Breast epithelium (tissue), 4 donors: ENCODE results near the gene ARHGAP45. TPM values are rescaled to one million over a fixed set of nuclear protein-coding genes. Genes with fewer than 3 reads are reported as not detected.
A peak's percentile ranks its signal among the peaks of the same experiment; 100 is the strongest.

Source experiments
- DNase-seq, 2 donors: peaks; one replicate each; pipeline ENCODE4 v3.0.0-alpha.2; 2019; ENCODE audit warnings: low spot score in 2 of 2
- H3K27ac ChIP-seq, 2 donors: fragments of 200-600 bp; sonication (generic) in 1 of 2; one replicate each; pipeline ENCODE4 v1.5.1; 2016 to 2019; ENCODE audit warnings: mild to moderate bottlenecking in 1 of 2
- H3K27me3 ChIP-seq, 2 donors: fragments of 200-600 bp; sonication (generic) in 1 of 2; one replicate each; pipeline versions ENCODE4 v1.5.1 to v1.6.0; 2017 to 2019; ENCODE audit warnings: control low read depth in 1 of 2, mild to moderate bottlenecking in 1 of 2
- H3K36me3 ChIP-seq: fragments of 200-600 bp; one replicate; pipeline ENCODE4 v1.5.1; 2019
- H3K4me1 ChIP-seq, 2 donors: fragments of 200-600 bp; sonication (generic); one replicate each; pipeline ENCODE4 v1.5.1; 2016 to 2019; ENCODE audit warnings: control low read depth in 1 of 2
- H3K4me3 ChIP-seq, 3 donors: fragments of 200-600 bp; sonication (generic); 1 replicate in 2 of 3; 2 replicates in 1 of 3; pipeline ENCODE4 v1.5.1; 2016 to 2019; ENCODE audit warnings: mild to moderate bottlenecking in 3 of 3, moderate library complexity in 2 of 3
- H3K9me3 ChIP-seq, 2 donors: fragments of 200-600 bp; sonication (generic) in 1 of 2; one replicate each; pipeline ENCODE4 v1.5.1; 2016 to 2019; ENCODE audit warnings: control low read depth in 1 of 2
- CTCF ChIP-seq, 3 donors: fragments of 450-650 bp; IDR thresholded peaks; one replicate each; pipeline ENCODE4 v1.5.1; 2016 to 2017; ENCODE audit warnings: antibody characterized with exemption in 3 of 3, mild to moderate bottlenecking in 3 of 3, moderate library complexity in 3 of 3
- POLR2A ChIP-seq: fragments of 450-650 bp; IDR thresholded peaks from one replicate; pipeline ENCODE4 v1.6.1; 2016; ENCODE audit warnings: antibody characterized with exemption, mild to moderate bottlenecking, moderate library complexity
- POLR2AphosphoS5 ChIP-seq, 3 donors: sonication (generic); formaldehyde crosslinking; IDR thresholded peaks; one replicate each; pipeline ENCODE4 v1.6.1; 2017; ENCODE audit warnings: antibody characterized with exemption in 3 of 3
- intact Hi-C: fragments of 100-400 bp; cut with DNase I; formaldehyde crosslinking; loops from one replicate; pipeline ENCODE4 v1.15.1; 2023; ENCODE audit warnings: low total_unique reads
- total RNA-seq, 3 donors: library from RNA; depleted of rRNA; stranded (reverse); fragments of >200 nt; gene quantifications; one replicate each; pipeline ENCODE4 v1.1.0, GENCODE V29; 2016

ARHGAP45 gene
- total RNA-seq, 3 donors from 2014 or later, result 18.7 to 43.2 (median 23.9) TPM

DNA sequence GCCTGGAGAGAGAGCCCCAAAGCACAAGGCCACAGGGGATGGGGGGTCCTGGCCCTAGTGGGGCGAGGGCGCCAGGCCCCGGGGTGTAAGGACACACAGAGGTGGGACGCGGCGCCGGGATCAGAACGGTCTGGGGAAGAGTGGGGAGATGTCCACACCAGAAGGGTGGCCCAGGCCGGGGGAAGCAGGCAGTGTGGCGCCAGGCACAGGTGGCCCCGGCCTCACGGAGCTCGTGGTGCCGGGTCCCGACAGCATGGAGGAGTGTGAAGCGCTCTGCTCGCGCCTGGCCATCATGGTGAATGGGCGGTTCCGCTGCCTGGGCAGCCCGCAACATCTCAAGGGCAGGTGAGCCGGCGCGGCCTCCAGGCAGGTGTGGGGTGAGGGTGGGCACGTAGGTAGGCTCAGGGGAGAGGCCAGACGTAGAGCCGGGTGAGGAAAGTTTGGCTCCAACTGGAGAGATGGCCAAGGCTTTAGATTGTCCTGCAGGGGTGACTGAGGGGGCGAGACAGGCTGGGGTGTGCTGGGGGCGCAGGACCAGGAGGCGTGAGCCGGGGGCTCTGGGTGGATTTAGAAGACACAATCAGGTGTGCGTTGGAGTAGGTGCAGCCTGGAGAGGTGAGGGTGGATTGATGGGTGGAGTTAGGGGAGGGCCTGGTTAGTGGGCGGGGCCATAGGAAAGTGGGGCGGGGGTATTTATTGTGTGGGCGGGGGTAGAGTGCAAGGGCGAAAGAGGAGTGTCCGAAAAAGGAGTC is 2.9 kb upstream of the ARHGAP45 start:
- peaks cover 2 to 36% of the 10 kb centered on the region in 2 donors for H3K27me3 ChIP-seq
- intact Hi-C loops, result no loop called here

GRCh38 chr19:1064661-1065605 is 2.0 kb upstream of the ARHGAP45 start:
- no peak for DNase-seq
- Histone ChIP-seq H3K4me1 (peaks cover 9 to 19% of the 10 kb centered on the region in 2 donors), H3K27ac (no peak overlapping the region), H3K4me3 (peak overlapping the region in 1 of 3 donors; percentile 34), H3K9me3 (peaks cover 0 to 3% of the 10 kb centered on the region in 2 donors), H3K27me3 (peaks cover 5 to 43% of the 10 kb centered on the region in 2 donors), H3K36me3 (no peaks in the 10 kb centered on the region)
- peak; percentile 75 to 85 (median 76) for TF ChIP-seq CTCF (IDR thresholded peaks at IDR 0.05)
- TF ChIP-seq POLR2A, result no peak
- no peak for TF ChIP-seq POLR2AphosphoS5 (IDR thresholded peaks at IDR 0.05)
- intact Hi-C loops, result no loop called here

More for the DNA sequence above, 2.9 kb upstream of the ARHGAP45 start:
- Histone ChIP-seq H3K9me3 (peaks cover 7 to 12% of the 10 kb centered on the region in 2 donors), H3K4me3 (no peak overlapping the region), H3K27ac (no peak overlapping the region), H3K36me3 (no peaks in the 10 kb centered on the region), H3K4me1 (peaks cover 9 to 19% of the 10 kb centered on the region in 2 donors)
- no peak for DNase-seq
- TF ChIP-seq POLR2AphosphoS5 (IDR thresholded peaks at IDR 0.05) (no peak), CTCF (IDR thresholded peaks at IDR 0.05) (no peak), POLR2A (no peak)

DNA sequence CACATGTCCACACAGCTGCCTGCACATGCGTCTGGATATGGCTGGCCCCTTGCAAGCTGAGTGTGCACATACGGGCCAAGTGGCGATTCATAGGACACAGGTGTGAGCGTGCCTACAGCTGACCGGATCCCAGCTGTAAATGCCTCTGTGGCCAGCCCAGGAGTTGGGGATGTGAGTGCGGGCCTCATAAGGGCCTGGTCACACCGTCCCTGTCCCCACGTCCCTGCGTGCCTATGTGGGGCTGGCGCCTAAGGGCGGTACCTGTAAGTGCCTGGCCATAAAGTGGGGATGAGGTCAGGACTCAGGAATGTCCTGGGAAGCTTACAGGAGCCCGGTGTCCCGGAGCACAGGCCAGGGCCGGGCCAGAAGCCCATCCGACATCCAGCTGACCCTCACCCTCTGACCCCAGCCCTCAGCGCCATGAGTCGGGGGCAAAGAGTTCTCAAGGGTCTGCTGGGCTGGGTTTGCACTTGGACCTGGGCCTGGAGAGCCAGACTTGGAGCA is 1.3 kb upstream of the ARHGAP45 start:
- Histone ChIP-seq H3K36me3 (no peaks in the 10 kb centered on the region), H3K27ac (no peak overlapping the region), H3K4me1 (peaks cover 9 to 19% of the 10 kb centered on the region in 2 donors), H3K9me3 (no peaks in the 10 kb centered on the region), H3K27me3 (peaks cover 5 to 48% of the 10 kb centered on the region in 2 donors), H3K4me3 (no peak overlapping the region)
- TF ChIP-seq CTCF (IDR thresholded peaks at IDR 0.05), result no peak
- no peak for TF ChIP-seq POLR2A
- no peak for TF ChIP-seq POLR2AphosphoS5 (IDR thresholded peaks at IDR 0.05)
- DNase-seq, result no peak
- intact Hi-C loops, result no loop called here

DNA sequence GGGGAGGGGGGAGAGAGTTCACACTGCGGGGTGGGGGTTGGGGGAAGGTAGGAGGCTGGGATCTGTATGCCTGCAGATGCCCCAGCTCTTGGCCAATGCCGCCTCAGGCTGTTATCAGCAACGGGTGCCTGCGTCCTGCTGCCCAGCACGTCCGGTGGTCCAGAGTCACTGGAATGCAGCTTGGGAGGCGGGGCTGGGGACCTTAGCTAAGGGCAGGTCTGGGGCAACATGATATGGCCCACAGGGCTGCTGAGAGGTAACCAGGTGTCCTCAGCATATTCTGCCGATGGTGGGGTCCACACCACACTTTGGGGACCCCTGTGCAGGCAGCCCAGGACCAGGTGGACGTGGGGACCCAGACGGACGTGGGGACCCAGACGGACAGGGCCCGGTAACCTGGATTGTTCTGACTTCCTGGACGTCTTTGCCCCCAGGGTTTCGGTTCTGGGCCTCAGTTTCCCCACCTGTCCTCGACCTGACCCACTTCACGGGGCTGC is 668 bp upstream of the ARHGAP45 start:
- Histone ChIP-seq H3K27ac (no peak overlapping the region), H3K9me3 (no peaks in the 10 kb centered on the region), H3K36me3 (no peaks in the 10 kb centered on the region), H3K27me3 (peaks cover 10 to 54% of the 10 kb centered on the region in 2 donors), H3K4me1 (peaks cover 9 to 19% of the 10 kb centered on the region in 2 donors), H3K4me3 (peak overlapping the region; percentile 48 to 69 (median 49))
- intact Hi-C loops, result no loop called here
- DNase-seq, result no peak
- TF ChIP-seq CTCF (IDR thresholded peaks at IDR 0.05), result no peak
- TF ChIP-seq POLR2AphosphoS5 (IDR thresholded peaks at IDR 0.05), result no peak
- no peak for TF ChIP-seq POLR2A
